ENCODE data around the gene STRIP2.
"Not testable (repeated sequence)": the region's sequence is repeated elsewhere in the genome, so short reads cannot be mapped to it uniquely, and the experiment has no call there.

The STRIP2 gene

GRCh38 chr7:129466796-129467195 is 32.6 kb downstream of the STRIP2 start:
- no peak for TF ChIP-seq CTCF (IDR thresholded peaks at IDR 0.05)
- Histone ChIP-seq H3K4me3 (ENCODE audit: low read depth in 1 of 2, low read length in 1 of 2) (no peak overlapping the region), H3K4me1 (ENCODE audit: control insufficient read depth in 1 of 2, insufficient read depth in 1 of 2, low read depth in 1 of 2, low read length in 1 of 2) (peaks cover 15% of the 10 kb centered on the region in 2 experiments), H3K27ac (no peak overlapping the region), H3K36me3 (no peaks in the 10 kb centered on the region), H3K27me3 (peaks cover 93% of the 10 kb centered on the region), H3K9me3 (no peaks in the 10 kb centered on the region)

GRCh38 chr7:129468087-129468486 is 33.9 kb downstream of the STRIP2 start:
- H3K27me3 ChIP-seq = peaks cover 85% of the 10 kb centered on the region
- H3K4me1 ChIP-seq (ENCODE audit: control insufficient read depth in 1 of 2, insufficient read depth in 1 of 2, low read depth in 1 of 2, low read length in 1 of 2) = peaks cover 2% of the 10 kb centered on the region in 2 experiments
- H3K27ac ChIP-seq = no peak overlapping the region
- no peak for TF ChIP-seq CTCF (IDR thresholded peaks at IDR 0.05)
- H3K9me3 ChIP-seq = no peaks in the 10 kb centered on the region
- no peaks in the 10 kb centered on the region for H3K36me3 ChIP-seq
- H3K4me3 ChIP-seq (ENCODE audit: low read depth in 1 of 2, low read length in 1 of 2) = no peak overlapping the region

GRCh38 chr7:129468547-129468946 is 34.3 kb downstream of the STRIP2 start:
- H3K36me3 ChIP-seq = no peaks in the 10 kb centered on the region
- H3K4me1 ChIP-seq (ENCODE audit: control insufficient read depth in 1 of 2, insufficient read depth in 1 of 2, low read depth in 1 of 2, low read length in 1 of 2) = no peaks in the 10 kb centered on the region
- H3K27ac ChIP-seq = no peak overlapping the region
- no peak for TF ChIP-seq CTCF (IDR thresholded peaks at IDR 0.05)
- H3K4me3 ChIP-seq (ENCODE audit: low read depth in 1 of 2, low read length in 1 of 2) = no peak overlapping the region
- H3K9me3 ChIP-seq = no peaks in the 10 kb centered on the region
- H3K27me3 ChIP-seq = peaks cover 81% of the 10 kb centered on the region

GRCh38 chr7:129469930-129470329 is 35.7 kb downstream of the STRIP2 start:
- Histone ChIP-seq H3K4me3 (ENCODE audit: low read depth in 1 of 2, low read length in 1 of 2) (no peak overlapping the region), H3K9me3 (no peaks in the 10 kb centered on the region), H3K36me3 (no peaks in the 10 kb centered on the region), H3K27me3 (peaks cover 67% of the 10 kb centered on the region), H3K27ac (no peak overlapping the region), H3K4me1 (ENCODE audit: control insufficient read depth in 1 of 2, insufficient read depth in 1 of 2, low read depth in 1 of 2, low read length in 1 of 2) (no peaks in the 10 kb centered on the region)
- no peak for TF ChIP-seq CTCF (IDR thresholded peaks at IDR 0.05)

- Histone ChIP-seq H3K27me3 (peaks cover 62% of the 10 kb centered on the region), H3K4me3 (ENCODE audit: low read depth in 1 of 2, low read length in 1 of 2) (no peak overlapping the region), H3K4me1 (ENCODE audit: control insufficient read depth in 1 of 2, insufficient read depth in 1 of 2, low read depth in 1 of 2, low read length in 1 of 2) (no peaks in the 10 kb centered on the region), H3K27ac (no peak overlapping the region), H3K36me3 (no peaks in the 10 kb centered on the region), H3K9me3 (no peaks in the 10 kb centered on the region)
- TF ChIP-seq CTCF (IDR thresholded peaks at IDR 0.05) = no peak
Observed at GRCh38 chr7:129470411-129470810, 36.2 kb downstream of the STRIP2 start.

- Histone ChIP-seq H3K4me1 (ENCODE audit: control insufficient read depth in 1 of 2, insufficient read depth in 1 of 2, low read depth in 1 of 2, low read length in 1 of 2) (no peaks in the 10 kb centered on the region), H3K27ac (no peak overlapping the region), H3K36me3 (no peaks in the 10 kb centered on the region), H3K9me3 (no peaks in the 10 kb centered on the region), H3K27me3 (peaks cover 52% of the 10 kb centered on the region), H3K4me3 (ENCODE audit: low read depth in 1 of 2, low read length in 1 of 2) (no peak overlapping the region)
- no peak for TF ChIP-seq CTCF (IDR thresholded peaks at IDR 0.05)
Observed at GRCh38 chr7:129471402-129471827, 37.2 kb downstream of the STRIP2 start.

- H3K27me3 ChIP-seq; H3K27ac ChIP-seq; H3K4me3 ChIP-seq (ENCODE audit: low read depth in 1 of 2, low read length in 1 of 2); H3K4me1 ChIP-seq (ENCODE audit: control insufficient read depth in 1 of 2, insufficient read depth in 1 of 2, low read depth in 1 of 2, low read length in 1 of 2); H3K9me3 ChIP-seq; H3K36me3 ChIP-seq: not testable (repeated sequence)
Observed at GRCh38 chr7:129475931-129476330, 41.7 kb downstream of the STRIP2 start.

GRCh38 chr7:129476398-129476797 is 42.2 kb downstream of the STRIP2 start:
- H3K9me3 ChIP-seq = not testable (repeated sequence)

More at GRCh38 chr7:129476398-129476797, 42.2 kb downstream of the STRIP2 start:
- not testable (repeated sequence) for H3K4me1 ChIP-seq (ENCODE audit: control insufficient read depth in 1 of 2, insufficient read depth in 1 of 2, low read depth in 1 of 2, low read length in 1 of 2); H3K36me3 ChIP-seq; H3K27me3 ChIP-seq; H3K4me3 ChIP-seq (ENCODE audit: low read depth in 1 of 2, low read length in 1 of 2); H3K27ac ChIP-seq
